ENCODE data around the gene GPR107.

DNA sequence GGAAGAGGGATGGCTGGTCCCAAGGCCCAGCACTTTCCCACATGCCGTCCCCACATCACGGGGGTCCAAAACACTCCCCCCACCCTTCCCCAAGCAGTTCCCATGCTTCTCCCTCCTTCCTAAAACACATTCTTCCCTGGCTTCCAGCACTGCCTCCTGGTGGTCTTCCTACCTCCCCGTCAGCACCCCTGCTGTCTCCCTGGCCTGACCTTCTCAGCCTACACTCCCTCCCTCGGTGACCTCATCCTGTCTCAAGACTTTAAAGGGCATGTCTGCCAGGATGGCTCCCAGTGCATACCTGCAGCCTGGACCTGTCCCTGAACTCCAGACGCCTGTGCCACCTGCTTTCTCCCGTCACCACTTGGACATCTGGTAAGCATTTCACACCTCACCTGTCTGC, 114.2 kb downstream of the GPR107 start:
- TF ChIP-seq CTCF (IDR thresholded peaks at IDR 0.05; ENCODE audit: control extremely low read depth in 1 of 3, insufficient read depth in 1 of 3, low read depth in 1 of 3, low read length in 3 of 3) (peak in 2 of 3 experiments; percentile 37 to 49; a peak in 3 of 4 replicates), JUN (IDR thresholded peaks at IDR 0.05; ENCODE audit: low read depth, low read length) (no peak), BRCA1 (IDR thresholded peaks at IDR 0.05; ENCODE audit: low read depth, low read length) (no peak)
